IPS-18a (cell line): ENCODE data around the gene PIK3AP1.

Source experiments
- H3K27ac ChIP-seq: one replicate; pipeline ENCODE4 v1.5.1; 2013; ENCODE audit warnings: low read length
- H3K27me3 ChIP-seq: one replicate; pipeline ENCODE4 v1.6.1; 2013; ENCODE audit warnings: mild to moderate bottlenecking, low read length; ENCODE audit not compliant: control insufficient read depth, insufficient read depth
- H3K36me3 ChIP-seq: one replicate; pipeline ENCODE4 v1.6.1; 2013; ENCODE audit warnings: low read depth, low read length; ENCODE audit not compliant: control insufficient read depth
- H3K4me1 ChIP-seq: one replicate; pipeline ENCODE4 v1.6.1; 2013; ENCODE audit warnings: low read depth, low read length; ENCODE audit not compliant: control insufficient read depth
- H3K4me3 ChIP-seq: one replicate; pipeline ENCODE4 v1.5.1; 2013; ENCODE audit warnings: low read length
- H3K9ac ChIP-seq: one replicate; pipeline ENCODE4 v1.6.1; 2013; ENCODE audit warnings: mild to moderate bottlenecking, low read length, moderate library complexity
- H3K9me3 ChIP-seq: one replicate; pipeline ENCODE4 v1.6.1; 2013; ENCODE audit warnings: low read depth, low read length; ENCODE audit not compliant: control insufficient read depth

PIK3AP1 gene

GRCh38 chr10:96612055-96612830 is 108.1 kb downstream of the PIK3AP1 start:
- Histone ChIP-seq H3K9ac (no peak overlapping the region), H3K9me3 (no peaks in the 10 kb centered on the region), H3K36me3 (no peaks in the 10 kb centered on the region), H3K4me3 (no peak overlapping the region), H3K27ac (no peak overlapping the region), H3K27me3 (no peaks in the 10 kb centered on the region), H3K4me1 (no peaks in the 10 kb centered on the region)

GRCh38 chr10:96610817-96611216 is 109.5 kb downstream of the PIK3AP1 start:
- Histone ChIP-seq H3K4me3 (no peak overlapping the region), H3K27ac (no peak overlapping the region), H3K9ac (no peak overlapping the region), H3K27me3 (no peaks in the 10 kb centered on the region), H3K36me3 (no peaks in the 10 kb centered on the region), H3K4me1 (no peaks in the 10 kb centered on the region), H3K9me3 (no peaks in the 10 kb centered on the region)

DNA sequence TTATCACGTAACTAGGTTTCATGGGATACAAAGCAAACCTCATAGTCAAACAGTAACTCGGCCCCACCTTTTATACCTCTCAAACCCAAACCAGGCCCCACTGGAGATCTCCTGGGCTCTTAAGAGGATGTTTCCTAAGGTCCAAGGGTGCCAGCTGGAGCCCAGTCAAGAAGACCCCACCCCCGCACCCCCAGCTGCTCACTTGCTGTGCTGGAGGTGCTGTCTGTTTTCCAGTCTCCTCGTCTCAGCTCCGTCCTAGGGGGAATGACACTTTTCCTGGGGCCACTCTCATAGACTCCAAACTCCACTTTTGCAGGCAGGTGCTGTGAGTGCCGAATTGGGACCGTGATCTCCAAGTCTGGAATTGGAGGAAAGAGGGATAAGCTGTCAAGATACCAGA is 110.8 kb downstream of the PIK3AP1 start:
- Histone ChIP-seq H3K27ac (no peak overlapping the region), H3K9ac (no peak overlapping the region), H3K27me3 (no peaks in the 10 kb centered on the region), H3K4me3 (no peak overlapping the region), H3K4me1 (no peaks in the 10 kb centered on the region), H3K9me3 (no peaks in the 10 kb centered on the region), H3K36me3 (no peaks in the 10 kb centered on the region)

DNA sequence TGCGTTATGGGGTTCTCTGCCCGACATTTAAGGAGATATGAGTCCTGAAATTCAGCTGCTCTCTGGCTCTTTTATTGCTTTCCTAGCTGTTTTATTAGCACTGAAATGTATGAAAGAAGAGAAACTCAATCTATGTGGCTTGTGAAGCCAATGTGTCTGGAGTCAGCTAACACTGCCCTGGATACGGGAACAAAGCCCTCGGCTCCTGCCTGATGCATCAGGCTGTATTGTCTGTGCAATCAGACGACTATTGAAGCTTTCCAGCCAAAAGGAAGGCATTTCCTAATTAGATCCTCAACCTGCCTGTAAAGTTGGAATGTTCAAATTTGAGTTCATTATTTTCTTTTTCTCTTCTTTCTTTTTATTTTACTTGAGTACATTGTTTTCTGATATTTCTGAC is 111.5 kb downstream of the PIK3AP1 start:
- no peaks in the 10 kb centered on the region for H3K27me3 ChIP-seq
- no peaks in the 10 kb centered on the region for H3K9me3 ChIP-seq
- H3K4me1 ChIP-seq, result no peaks in the 10 kb centered on the region
- H3K27ac ChIP-seq, result no peak overlapping the region
- no peak overlapping the region for H3K9ac ChIP-seq
- no peaks in the 10 kb centered on the region for H3K36me3 ChIP-seq
- no peak overlapping the region for H3K4me3 ChIP-seq

DNA sequence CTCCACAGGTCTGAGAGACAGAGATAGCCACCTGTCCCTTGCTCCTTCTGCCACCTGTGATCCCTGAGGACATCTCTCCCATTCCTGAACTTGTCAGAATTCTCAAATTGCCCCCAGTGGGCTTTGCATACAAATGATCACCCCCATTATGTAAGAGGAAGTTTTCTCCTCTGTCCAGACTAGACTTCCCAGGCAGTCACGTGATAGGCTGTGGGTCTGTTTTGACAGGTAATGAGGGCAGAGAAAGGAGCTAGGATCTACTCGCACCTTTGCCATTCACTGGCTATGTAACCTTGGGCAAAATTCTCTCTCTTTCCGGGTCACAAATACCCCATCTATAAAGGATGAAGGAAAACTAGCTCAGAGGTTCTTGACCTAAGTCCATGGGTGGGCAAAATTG is 112.1 kb downstream of the PIK3AP1 start:
- no peaks in the 10 kb centered on the region for H3K27me3 ChIP-seq
- H3K4me3 ChIP-seq, result no peak overlapping the region
- no peaks in the 10 kb centered on the region for H3K9me3 ChIP-seq
- H3K9ac ChIP-seq, result no peak overlapping the region
- no peak overlapping the region for H3K27ac ChIP-seq
- no peaks in the 10 kb centered on the region for H3K4me1 ChIP-seq
- no peaks in the 10 kb centered on the region for H3K36me3 ChIP-seq

GRCh38 chr10:96606946-96607345 is 113.4 kb downstream of the PIK3AP1 start:
- Histone ChIP-seq H3K9me3 (no peaks in the 10 kb centered on the region), H3K27ac (no peak overlapping the region), H3K27me3 (no peaks in the 10 kb centered on the region), H3K9ac (no peak overlapping the region), H3K4me3 (no peak overlapping the region), H3K4me1 (no peaks in the 10 kb centered on the region), H3K36me3 (no peaks in the 10 kb centered on the region)

DNA sequence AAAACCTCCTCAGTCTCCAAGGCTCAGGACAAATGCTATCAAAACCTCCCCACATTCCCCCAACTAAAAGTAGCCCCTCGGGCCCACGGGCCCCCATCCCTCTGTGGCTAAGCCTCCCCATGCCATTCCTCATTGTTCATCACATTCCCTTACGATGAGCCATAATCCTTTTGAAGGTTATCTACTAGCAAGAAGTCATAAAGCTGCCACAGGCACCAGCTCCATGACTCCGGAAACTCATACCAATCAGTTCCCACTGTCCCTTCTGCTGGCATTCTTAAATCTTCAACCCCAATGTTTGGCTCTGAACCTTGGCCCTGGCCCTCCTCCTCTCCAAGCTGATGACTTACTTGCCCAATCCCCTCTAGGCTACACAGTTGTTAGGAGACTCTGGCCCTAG is 114.1 kb downstream of the PIK3AP1 start:
- Histone ChIP-seq H3K27me3 (no peaks in the 10 kb centered on the region), H3K4me1 (no peaks in the 10 kb centered on the region), H3K36me3 (no peaks in the 10 kb centered on the region), H3K4me3 (no peak overlapping the region), H3K9me3 (no peaks in the 10 kb centered on the region), H3K27ac (no peak overlapping the region), H3K9ac (no peak overlapping the region)

- H3K9ac ChIP-seq, result no peak overlapping the region
- no peak overlapping the region for H3K4me3 ChIP-seq
- H3K27me3 ChIP-seq, result no peaks in the 10 kb centered on the region
- H3K4me1 ChIP-seq, result no peaks in the 10 kb centered on the region
- no peaks in the 10 kb centered on the region for H3K36me3 ChIP-seq
- H3K27ac ChIP-seq, result no peak overlapping the region
- no peaks in the 10 kb centered on the region for H3K9me3 ChIP-seq
These were observed 120.0 kb downstream of the PIK3AP1 start for GRCh38 chr10:96600337-96600736.

DNA sequence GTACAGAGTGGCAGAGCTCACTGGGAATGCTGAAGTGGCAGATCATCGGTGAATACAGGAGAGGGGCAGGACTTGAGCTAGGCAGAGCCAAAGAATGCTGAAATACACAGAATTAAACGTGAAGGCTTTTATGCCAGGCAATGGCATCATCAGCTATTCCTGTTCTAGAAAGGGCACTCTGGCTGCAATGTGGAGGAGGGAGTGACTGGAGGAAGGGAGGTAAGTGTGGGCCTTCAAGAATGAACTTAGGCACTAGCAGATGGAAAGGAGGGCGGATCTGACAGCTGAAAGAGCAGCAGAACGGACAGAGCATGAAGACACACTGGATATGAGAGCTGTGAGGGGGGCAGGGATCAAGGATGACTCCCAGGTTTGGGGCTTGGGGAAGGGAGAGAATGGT is 121.5 kb downstream of the PIK3AP1 start:
- Histone ChIP-seq H3K36me3 (no peaks in the 10 kb centered on the region), H3K4me1 (no peaks in the 10 kb centered on the region), H3K27ac (no peak overlapping the region), H3K9ac (no peak overlapping the region), H3K4me3 (no peak overlapping the region), H3K9me3 (no peaks in the 10 kb centered on the region), H3K27me3 (no peaks in the 10 kb centered on the region)

GRCh38 chr10:96596422-96597407 is 123.6 kb downstream of the PIK3AP1 start:
- Histone ChIP-seq H3K27ac (no peak overlapping the region), H3K36me3 (no peaks in the 10 kb centered on the region), H3K4me3 (no peak overlapping the region), H3K9ac (no peak overlapping the region), H3K27me3 (no peaks in the 10 kb centered on the region), H3K4me1 (no peaks in the 10 kb centered on the region), H3K9me3 (no peaks in the 10 kb centered on the region)

- Histone ChIP-seq H3K27ac (no peak overlapping the region), H3K36me3 (no peaks in the 10 kb centered on the region), H3K9me3 (no peaks in the 10 kb centered on the region), H3K4me3 (no peak overlapping the region), H3K27me3 (no peaks in the 10 kb centered on the region), H3K4me1 (no peaks in the 10 kb centered on the region), H3K9ac (no peak overlapping the region)
These were observed 124.6 kb downstream of the PIK3AP1 start for GRCh38 chr10:96595741-96596140.
